ENCODE results near the gene CUL1. TPM values are rescaled to one million over a fixed set of nuclear protein-coding genes. Genes with fewer than 3 reads are reported as not detected.

The CUL1 gene
- total RNA-seq, 6 donors from 2014 or later: 29.0 to 65.0 (median 45.9) TPM

DNA sequence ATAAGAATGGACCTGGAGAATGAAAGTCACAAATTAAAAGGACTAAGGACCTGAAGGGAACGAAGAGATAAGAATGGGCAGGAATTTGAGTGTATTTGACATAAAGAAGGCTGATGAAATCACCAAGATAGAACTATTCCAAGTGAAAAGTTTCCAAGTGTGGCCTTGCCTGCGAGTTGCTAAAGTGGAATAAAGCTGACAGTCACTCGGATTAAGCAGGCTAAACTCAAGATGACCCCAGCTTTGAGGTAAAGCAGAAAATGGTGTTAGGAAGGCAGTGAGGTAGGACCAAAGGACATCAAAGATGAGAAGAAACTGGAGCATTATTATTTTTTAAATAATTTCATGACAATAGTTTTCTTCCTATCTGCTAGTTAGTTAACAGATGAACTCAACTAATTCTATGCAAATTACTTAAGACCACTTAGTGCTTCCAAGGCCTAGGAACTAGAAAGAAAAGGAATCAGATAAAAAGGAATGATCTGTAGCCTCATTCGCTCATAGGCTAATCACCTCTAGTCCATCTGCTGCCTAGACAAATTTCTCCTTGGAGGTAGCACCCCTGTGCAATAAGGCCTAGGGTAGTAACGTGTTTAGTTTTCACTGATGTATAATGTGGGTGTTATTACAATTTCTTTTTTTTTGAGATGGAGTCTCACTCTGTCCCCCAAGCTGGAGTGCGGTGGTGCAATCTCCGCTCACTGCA, 150.8 kb downstream of the CUL1 start:
- Histone ChIP-seq H3K27ac (no peak overlapping the region), H3K9me3 (no peaks in the 10 kb centered on the region), H3K4me1 (no peaks in the 10 kb centered on the region), H3K27me3 (no peaks in the 10 kb centered on the region), H3K4me3 (no peak overlapping the region), H3K36me3 (no peaks in the 10 kb centered on the region)
- TF ChIP-seq, protein P1, sequence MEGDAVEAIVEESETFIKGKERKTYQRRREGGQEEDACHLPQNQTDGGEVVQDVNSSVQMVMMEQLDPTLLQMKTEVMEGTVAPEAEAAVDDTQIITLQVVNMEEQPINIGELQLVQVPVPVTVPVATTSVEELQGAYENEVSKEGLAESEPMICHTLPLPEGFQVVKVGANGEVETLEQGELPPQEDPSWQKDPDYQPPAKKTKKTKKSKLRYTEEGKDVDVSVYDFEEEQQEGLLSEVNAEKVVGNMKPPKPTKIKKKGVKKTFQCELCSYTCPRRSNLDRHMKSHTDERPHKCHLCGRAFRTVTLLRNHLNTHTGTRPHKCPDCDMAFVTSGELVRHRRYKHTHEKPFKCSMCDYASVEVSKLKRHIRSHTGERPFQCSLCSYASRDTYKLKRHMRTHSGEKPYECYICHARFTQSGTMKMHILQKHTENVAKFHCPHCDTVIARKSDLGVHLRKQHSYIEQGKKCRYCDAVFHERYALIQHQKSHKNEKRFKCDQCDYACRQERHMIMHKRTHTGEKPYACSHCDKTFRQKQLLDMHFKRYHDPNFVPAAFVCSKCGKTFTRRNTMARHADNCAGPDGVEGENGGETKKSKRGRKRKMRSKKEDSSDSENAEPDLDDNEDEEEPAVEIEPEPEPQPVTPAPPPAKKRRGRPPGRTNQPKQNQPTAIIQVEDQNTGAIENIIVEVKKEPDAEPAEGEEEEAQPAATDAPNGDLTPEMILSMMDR (IDR thresholded peaks at IDR 0.05): no peak
- TF ChIP-seq EP300 (IDR thresholded peaks at IDR 0.05): no peak
- TF ChIP-seq POLR2A (IDR thresholded peaks at IDR 0.05): no peak
- TF ChIP-seq POLR2AphosphoS5 (IDR thresholded peaks at IDR 0.05): no peak
- DNase-seq (no peak), ATAC-seq (ENCODE audit: low FRiP score in 2 of 2) (no peak)
- 81 to 83% methylated on average over 7 of the region's 7 CpGs for WGBS, 2 donors

DNA sequence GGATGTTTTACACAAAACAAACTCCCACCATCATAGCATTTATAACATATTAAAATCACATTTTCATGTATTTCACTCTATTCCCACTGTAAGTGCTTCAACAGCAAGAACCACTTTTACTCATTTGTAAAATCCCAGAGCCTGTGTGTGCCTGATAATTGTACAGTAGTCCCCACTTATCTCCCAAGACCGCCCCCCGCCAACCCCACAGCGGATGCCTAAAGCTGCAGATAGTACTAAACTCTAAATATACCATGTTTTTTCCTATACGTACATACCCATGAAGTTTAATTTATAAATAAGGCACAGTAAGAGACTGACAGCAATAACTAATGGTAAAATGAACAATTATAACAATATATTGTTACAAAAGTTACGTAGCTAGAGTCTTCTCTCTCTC, 151.9 kb downstream of the CUL1 start:
- DNase-seq: no peak
- H3K36me3 ChIP-seq: no peaks in the 10 kb centered on the region
- H3K27ac ChIP-seq: no peak overlapping the region
- H3K27me3 ChIP-seq: no peaks in the 10 kb centered on the region
- TF ChIP-seq, protein P1 (IDR thresholded peaks at IDR 0.05): no peak
- TF ChIP-seq EP300 (IDR thresholded peaks at IDR 0.05) (no peak), POLR2A (IDR thresholded peaks at IDR 0.05) (no peak), POLR2AphosphoS5 (IDR thresholded peaks at IDR 0.05) (no peak)
- H3K4me3 ChIP-seq: no peak overlapping the region
- WGBS, 2 donors: 97 to 98% methylated on average over 5 of the region's 5 CpGs
- no peaks in the 10 kb centered on the region for H3K9me3 ChIP-seq
- no peaks in the 10 kb centered on the region for H3K4me1 ChIP-seq
- ATAC-seq (ENCODE audit: low FRiP score in 2 of 2): no peak

Small RNA genes lying within 50 kb of the gene (small RNA-seq; reads per million reads assigned to genes)
- 0 reads per million in 4 donors for gene RNU7-20P

Other genes starting within 250 kb of the CUL1 start
- not detected for gene C7orf33, start 108.1 kb upstream of the CUL1 start, total RNA-seq
- 1 to 10 TPM in 5 of 6 donors, under 1 TPM in 1; 0.89 to 4.6 (median 3.1) TPM for gene EZH2, start 185.4 kb downstream of the CUL1 start, total RNA-seq

Measured in upper lobe of left lung (tissue), 6 donors.